AG04449 (cell line): ENCODE data around the gene PREX1.

Experiments
- CTCF ChIA-PET: fragments of 350-600 bp; formaldehyde crosslinking; extraction: SDS; loops from one replicate; lab custom pipeline; 2021; ENCODE audit warnings: antibody characterized with exemption; lab: Yijun Ruan, JAX
- POLR2A ChIA-PET: fragments of 400-600, 350-600 bp; formaldehyde crosslinking; extraction: SDS; loops from one replicate; lab custom pipeline; 2020; ENCODE audit warnings: antibody characterized with exemption, inconsistent platforms; lab: Yijun Ruan, JAX
- DNase-seq: peaks from one replicate; pipeline ENCODE4 v3.0.0-alpha.2; 2010; ENCODE audit warnings: low read depth, low spot score
- H3K4me3 ChIP-seq: 2 replicates; pipeline ENCODE4 v1.5.1; 2011; ENCODE audit warnings: low read depth, mild to moderate bottlenecking, control low read depth, low read length
- TF ChIP-seq, protein P1 (sequence below): IDR thresholded peaks from one replicate; pipeline ENCODE4 v1.5.1; 2011; ENCODE audit warnings: mild to moderate bottlenecking, moderate library complexity, low read length, control low read depth, inconsistent platforms; ENCODE audit not compliant: insufficient read depth; ENCODE audit errors: missing control alignments

Gene PREX1

DNA sequence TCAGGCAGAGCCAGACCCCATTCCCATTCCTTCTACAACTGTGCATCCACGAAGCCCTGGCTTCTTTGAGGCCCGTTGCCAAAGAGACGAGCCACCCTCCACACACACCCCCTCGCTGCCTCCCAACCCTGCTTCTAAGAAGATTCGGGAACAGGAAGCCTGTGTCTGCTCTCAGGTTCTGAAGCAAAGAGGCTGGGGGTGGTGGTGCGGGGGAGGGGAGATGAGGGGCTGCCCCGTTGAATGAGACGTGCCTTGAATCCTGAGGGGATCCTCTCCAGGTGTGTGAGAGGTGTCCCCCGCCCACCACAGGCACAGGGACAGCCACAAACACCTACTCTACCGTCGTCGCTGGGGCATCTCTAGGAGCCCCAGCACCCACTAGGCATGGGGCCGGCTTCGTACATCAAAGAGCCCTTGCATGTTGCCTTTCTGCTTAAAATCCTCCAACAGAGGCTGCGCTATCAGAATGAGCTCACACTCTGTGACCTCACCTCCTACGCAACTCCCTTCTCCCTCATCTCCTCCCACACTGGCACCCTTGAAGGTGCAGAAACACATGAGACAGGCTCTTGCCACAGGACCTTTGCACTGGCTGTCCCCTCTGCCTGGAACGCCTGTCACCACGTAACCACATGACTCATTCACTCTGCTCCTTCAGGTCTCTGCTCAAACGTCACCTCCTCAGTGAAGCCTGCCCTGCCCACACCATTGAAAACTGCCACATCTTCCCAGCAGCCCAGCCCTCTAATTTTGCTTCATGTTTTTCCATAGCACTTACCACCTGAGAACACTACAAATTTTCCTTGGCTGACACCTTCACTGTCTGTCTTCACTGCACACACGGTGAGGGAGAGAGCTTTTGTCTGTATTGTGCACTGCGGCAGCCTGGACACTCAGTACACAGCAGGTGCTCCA, 58.5 kb downstream of the PREX1 start:
- H3K4me3 ChIP-seq, result no peak overlapping the region
- ChIA-PET CTCF (no interaction called here), POLR2A (no interaction called here)
- no peak for DNase-seq
- TF ChIP-seq, protein P1, sequence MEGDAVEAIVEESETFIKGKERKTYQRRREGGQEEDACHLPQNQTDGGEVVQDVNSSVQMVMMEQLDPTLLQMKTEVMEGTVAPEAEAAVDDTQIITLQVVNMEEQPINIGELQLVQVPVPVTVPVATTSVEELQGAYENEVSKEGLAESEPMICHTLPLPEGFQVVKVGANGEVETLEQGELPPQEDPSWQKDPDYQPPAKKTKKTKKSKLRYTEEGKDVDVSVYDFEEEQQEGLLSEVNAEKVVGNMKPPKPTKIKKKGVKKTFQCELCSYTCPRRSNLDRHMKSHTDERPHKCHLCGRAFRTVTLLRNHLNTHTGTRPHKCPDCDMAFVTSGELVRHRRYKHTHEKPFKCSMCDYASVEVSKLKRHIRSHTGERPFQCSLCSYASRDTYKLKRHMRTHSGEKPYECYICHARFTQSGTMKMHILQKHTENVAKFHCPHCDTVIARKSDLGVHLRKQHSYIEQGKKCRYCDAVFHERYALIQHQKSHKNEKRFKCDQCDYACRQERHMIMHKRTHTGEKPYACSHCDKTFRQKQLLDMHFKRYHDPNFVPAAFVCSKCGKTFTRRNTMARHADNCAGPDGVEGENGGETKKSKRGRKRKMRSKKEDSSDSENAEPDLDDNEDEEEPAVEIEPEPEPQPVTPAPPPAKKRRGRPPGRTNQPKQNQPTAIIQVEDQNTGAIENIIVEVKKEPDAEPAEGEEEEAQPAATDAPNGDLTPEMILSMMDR, result no peak

DNA sequence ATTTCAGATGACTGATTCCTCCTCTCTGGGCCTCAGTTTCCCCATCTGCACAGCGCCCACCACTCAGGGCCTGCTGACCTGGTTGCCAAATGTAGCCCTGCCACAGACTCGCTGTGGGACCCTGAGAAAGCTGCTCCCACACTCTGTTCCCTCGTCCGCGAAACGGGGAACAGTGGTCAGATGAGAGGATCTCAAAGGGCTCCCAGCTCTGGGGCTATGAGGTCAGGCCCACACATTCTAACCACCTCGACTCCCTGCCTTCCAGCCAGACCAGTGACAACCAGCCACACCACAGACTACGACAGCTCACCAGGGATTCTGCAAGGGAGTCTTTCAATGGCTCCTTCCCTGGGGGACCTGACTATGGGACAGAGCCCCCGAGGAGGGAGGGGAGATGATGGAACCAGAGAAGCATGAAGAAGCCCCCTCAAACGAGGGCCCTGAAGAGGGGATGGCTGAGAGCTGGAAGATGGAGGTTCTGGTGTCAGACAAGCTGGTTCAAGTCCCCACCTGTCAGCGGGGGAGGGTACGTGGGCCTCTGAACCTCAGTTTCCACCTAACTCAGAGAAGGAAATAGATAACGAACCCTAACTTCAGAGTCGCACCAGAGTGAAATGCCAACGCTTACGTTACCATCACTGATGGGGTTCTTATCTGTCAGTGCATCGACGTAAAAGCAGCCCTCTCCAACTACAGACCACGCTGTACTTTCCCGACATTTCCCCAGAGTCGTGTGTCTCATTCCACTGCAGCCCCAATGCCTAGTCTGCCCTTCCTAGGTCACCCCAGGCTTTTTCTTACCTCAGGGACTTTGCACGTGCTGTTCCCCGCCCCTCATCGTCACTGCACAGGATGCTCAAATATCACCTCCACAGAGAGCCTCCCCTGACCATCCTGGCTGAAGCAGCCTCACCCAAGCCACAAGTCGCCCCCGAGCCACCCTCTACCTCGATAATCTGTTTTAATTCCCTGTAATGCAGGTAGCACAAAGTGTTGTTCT, 60.5 kb downstream of the PREX1 start:
- ChIA-PET POLR2A (no interaction called here), CTCF (no interaction called here)
- no peak overlapping the region for H3K4me3 ChIP-seq
- no peak for DNase-seq
- TF ChIP-seq, protein P1, result no peak

DNA sequence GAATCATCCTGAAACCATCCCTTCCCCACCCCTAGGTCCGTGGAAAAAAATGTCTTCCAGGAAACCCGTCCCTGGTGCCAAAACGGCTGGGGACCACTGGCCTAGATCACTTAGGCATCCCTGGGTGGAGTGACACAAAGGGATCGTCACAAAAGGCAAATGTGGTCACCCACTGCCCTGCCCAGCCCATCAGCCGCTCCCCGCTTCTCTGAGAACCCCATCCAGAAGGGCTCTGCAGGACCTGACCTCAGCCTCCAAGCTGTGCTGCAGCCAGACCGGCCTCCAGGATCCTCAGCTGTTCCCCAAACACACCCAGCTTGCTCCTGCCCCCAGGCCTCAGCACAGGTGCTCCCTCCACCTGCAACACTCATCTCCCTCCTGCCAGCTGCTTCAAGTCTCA, 61.6 kb downstream of the PREX1 start:
- DNase-seq, result no peak
- TF ChIP-seq, protein P1, result no peak
- POLR2A ChIA-PET, result no interaction called here
- no peak overlapping the region for H3K4me3 ChIP-seq
- CTCF ChIA-PET, result no interaction called here

DNA sequence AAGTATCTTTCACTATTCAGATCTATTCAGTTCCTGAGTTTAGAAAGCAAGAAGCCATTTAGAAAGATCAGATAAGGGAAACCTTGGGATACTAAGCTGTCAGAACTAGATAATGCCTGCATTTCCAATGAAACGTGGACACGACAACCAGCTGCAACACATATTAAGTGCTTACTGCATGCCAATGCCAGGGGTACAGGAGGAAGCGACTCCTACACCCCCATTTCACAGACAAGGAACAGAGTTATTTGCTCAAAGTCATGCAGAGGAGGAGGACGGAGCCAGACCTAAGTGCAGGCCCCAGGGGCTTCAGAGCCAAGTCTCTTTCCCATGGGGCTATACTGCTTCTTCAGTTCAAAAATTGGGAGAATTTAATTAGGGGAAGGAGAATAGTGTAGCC, 62.4 kb downstream of the PREX1 start:
- no peak overlapping the region for H3K4me3 ChIP-seq
- TF ChIP-seq, protein P1, result no peak
- ChIA-PET POLR2A (no interaction called here), CTCF (no interaction called here)
- DNase-seq, result no peak

DNA sequence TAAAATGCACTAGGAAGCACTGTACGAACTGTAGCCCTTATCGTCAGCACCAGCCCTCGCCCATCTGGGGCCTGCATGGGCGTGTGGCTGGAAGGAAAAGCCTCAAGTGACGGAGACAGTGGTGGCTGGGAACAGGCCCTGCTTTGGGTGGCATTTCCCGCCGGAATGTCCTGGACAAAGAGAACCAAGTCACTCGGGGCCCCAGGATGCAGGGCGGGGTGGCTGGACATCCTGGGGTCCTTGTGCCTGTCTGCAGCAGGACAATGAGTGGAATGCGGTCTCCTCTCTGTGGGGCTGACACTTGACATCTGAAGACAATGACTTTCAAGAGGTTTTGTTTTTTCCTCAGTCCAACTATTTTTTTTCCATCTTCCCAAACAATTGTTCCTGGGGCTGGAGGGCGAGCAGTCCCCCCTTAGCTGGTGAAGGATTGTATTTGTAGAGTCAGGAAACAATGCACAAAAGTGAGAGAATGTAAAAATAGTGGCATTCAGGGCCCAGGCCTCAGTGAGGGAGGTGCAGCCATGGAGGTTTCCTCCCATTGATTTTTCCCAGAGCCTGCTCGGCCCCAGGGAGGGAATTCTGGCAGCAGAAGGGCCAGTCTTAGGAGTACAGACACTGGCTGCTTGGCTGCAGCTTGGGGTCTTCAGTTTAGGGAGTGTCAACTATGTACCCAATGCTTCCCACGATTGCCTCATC, 64.4 kb downstream of the PREX1 start:
- no peak overlapping the region for H3K4me3 ChIP-seq
- ChIA-PET CTCF (no interaction called here), POLR2A (no interaction called here)
- no peak for DNase-seq
- TF ChIP-seq, protein P1, result no peak
